ENCODE measurements around the gene CPT1A. TPM values are rescaled to one million over a fixed set of nuclear protein-coding genes. Genes with fewer than 3 reads are reported as not detected.

Gene CPT1A
- total and polyA plus RNA-seq, 10 of the 15 experiments (the other 5 are each of a cell fraction or from before 2014, with no cell fraction given), result 1.1 to 17.5 (median 6.0) TPM

DNA sequence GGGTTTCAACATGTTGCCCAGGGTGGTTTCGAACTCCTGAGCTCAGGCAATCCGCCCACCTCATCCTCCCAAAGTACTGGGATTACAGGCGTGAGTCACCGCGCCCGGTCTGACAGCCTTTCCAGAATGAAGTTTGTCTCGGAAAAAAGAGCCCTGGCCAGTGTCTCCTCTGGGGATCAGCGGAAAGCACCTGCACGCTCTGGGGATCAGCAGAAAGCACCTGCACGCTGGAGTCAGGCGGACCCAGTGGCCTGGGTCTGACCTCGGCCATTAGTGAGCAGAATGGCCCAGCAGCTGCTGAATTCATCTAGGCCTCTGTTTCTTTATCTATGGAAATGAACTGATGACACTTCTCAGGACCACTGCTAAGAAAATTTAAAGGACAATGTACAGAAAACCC, 79.9 kb downstream of the CPT1A start:
- Histone ChIP-seq H3K27me3 (replicated peaks in 1 of 2; ENCODE audit: control insufficient read depth in 2 of 2, insufficient read depth in 2 of 2, low read length in 1 of 2) (no peaks in the 10 kb centered on the region), H3K4me2 (ENCODE audit: control insufficient read depth, insufficient read depth) (no peak overlapping the region), H3K9me3 (replicated peaks; ENCODE audit: control insufficient read depth, insufficient read depth, low read length) (no peaks in the 10 kb centered on the region), H3K27ac (ENCODE audit: control insufficient read depth, insufficient read depth) (no peak overlapping the region), H3K4me3 (no peak overlapping the region), H2AFZ (ENCODE audit: control insufficient read depth, low read depth, low read length) (no peak overlapping the region), H4K20me1 (ENCODE audit: control insufficient read depth, insufficient read depth) (no peaks in the 10 kb centered on the region), H3K79me2 (ENCODE audit: control insufficient read depth, insufficient read depth, low read length) (no peaks in the 10 kb centered on the region), H3K36me3 (ENCODE audit: control insufficient read depth in 2 of 2, insufficient read depth in 2 of 2, low read length in 1 of 2) (peaks cover 0 to 3% of the 10 kb centered on the region in 2 experiments; a peak in 2 of 4 replicates), H3K4me1 (ENCODE audit: control insufficient read depth, insufficient read depth, low read length) (peaks cover 5% of the 10 kb centered on the region; the same call in 1 of the 2 replicates), H3K9ac (ENCODE audit: control insufficient read depth, insufficient read depth, low read length) (no peak overlapping the region)
- ChIA-PET SMC1A (ENCODE audit: uncharacterized antibody, unreplicated experiment) (no interaction called here), RAD21 (ENCODE audit: unreplicated experiment) (no interaction called here), CTCF (no interaction called here), POLR2A (no interaction called here)
- no peak for ATAC-seq
- WGBS (ENCODE audit: insufficient coverage, insufficient replicate concordance, low lambda C conversion rate, missing lambda C conversion rate), result 33% methylated on average over 12 of the region's 12 CpGs
- DNase-seq (ENCODE audit: low read depth, low spot score), result no peak
- in situ Hi-C loops (cut with MboI), result no loop called here
- BruUV-seq (replicated peaks), result no TSS peak
- FAIRE-seq, result no peak
- intact Hi-C loops (cut with micrococcal nuclease; ENCODE audit: unreplicated experiment), result no loop called here
- no peak for TF ChIP-seq NFXL1 (IDR thresholded peaks at IDR 0.05; ENCODE audit: borderline replicate concordance)
- no peak for TF ChIP-seq POLR2AphosphoS2 (IDR thresholded peaks at IDR 0.05; ENCODE audit: low read depth, low read length)
- TF ChIP-seq ZNF274 (IDR thresholded peaks at IDR 0.05; ENCODE audit: insufficient read depth, insufficient read length), result no peak
- TF ChIP-seq, protein P1, sequence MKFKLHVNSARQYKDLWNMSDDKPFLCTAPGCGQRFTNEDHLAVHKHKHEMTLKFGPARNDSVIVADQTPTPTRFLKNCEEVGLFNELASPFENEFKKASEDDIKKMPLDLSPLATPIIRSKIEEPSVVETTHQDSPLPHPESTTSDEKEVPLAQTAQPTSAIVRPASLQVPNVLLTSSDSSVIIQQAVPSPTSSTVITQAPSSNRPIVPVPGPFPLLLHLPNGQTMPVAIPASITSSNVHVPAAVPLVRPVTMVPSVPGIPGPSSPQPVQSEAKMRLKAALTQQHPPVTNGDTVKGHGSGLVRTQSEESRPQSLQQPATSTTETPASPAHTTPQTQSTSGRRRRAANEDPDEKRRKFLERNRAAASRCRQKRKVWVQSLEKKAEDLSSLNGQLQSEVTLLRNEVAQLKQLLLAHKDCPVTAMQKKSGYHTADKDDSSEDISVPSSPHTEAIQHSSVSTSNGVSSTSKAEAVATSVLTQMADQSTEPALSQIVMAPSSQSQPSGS (IDR thresholded peaks at IDR 0.05; ENCODE audit: low read length), result no peak
- TF ChIP-seq, protein P2, sequence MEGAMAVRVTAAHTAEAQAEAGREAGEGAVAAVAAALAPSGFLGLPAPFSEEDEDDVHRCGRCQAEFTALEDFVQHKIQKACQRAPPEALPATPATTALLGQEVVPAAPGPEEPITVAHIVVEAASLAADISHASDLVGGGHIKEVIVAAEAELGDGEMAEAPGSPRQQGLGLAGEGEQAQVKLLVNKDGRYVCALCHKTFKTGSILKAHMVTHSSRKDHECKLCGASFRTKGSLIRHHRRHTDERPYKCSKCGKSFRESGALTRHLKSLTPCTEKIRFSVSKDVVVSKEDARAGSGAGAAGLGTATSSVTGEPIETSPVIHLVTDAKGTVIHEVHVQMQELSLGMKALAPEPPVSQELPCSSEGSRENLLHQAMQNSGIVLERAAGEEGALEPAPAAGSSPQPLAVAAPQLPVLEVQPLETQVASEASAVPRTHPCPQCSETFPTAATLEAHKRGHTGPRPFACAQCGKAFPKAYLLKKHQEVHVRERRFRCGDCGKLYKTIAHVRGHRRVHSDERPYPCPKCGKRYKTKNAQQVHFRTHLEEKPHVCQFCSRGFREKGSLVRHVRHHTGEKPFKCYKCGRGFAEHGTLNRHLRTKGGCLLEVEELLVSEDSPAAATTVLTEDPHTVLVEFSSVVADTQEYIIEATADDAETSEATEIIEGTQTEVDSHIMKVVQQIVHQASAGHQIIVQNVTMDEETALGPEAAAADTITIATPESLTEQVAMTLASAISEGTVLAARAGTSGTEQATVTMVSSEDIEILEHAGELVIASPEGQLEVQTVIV (IDR thresholded peaks at IDR 0.05; ENCODE audit: borderline replicate concordance, partially characterized antibody), result no peak
- no peak for TF ChIP-seq FOS (IDR thresholded peaks at IDR 0.05; ENCODE audit: borderline replicate concordance, extremely low read depth, insufficient read length)
- TF ChIP-seq RBBP5 (conservative IDR thresholded peaks at IDR 0.05), result no peak
- no peak for TF ChIP-seq ETV6 (conservative IDR thresholded peaks at IDR 0.05 in 1 of 2, IDR thresholded peaks at IDR 0.05 in 1 of 2; ENCODE audit: borderline replicate concordance in 1 of 2, low read depth in 1 of 2)
- TF ChIP-seq, protein P3, sequence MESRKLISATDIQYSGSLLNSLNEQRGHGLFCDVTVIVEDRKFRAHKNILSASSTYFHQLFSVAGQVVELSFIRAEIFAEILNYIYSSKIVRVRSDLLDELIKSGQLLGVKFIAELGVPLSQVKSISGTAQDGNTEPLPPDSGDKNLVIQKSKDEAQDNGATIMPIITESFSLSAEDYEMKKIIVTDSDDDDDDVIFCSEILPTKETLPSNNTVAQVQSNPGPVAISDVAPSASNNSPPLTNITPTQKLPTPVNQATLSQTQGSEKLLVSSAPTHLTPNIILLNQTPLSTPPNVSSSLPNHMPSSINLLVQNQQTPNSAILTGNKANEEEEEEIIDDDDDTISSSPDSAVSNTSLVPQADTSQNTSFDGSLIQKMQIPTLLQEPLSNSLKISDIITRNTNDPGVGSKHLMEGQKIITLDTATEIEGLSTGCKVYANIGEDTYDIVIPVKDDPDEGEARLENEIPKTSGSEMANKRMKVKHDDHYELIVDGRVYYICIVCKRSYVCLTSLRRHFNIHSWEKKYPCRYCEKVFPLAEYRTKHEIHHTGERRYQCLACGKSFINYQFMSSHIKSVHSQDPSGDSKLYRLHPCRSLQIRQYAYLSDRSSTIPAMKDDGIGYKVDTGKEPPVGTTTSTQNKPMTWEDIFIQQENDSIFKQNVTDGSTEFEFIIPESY (IDR thresholded peaks at IDR 0.05), result no peak
- TF ChIP-seq, protein P4, sequence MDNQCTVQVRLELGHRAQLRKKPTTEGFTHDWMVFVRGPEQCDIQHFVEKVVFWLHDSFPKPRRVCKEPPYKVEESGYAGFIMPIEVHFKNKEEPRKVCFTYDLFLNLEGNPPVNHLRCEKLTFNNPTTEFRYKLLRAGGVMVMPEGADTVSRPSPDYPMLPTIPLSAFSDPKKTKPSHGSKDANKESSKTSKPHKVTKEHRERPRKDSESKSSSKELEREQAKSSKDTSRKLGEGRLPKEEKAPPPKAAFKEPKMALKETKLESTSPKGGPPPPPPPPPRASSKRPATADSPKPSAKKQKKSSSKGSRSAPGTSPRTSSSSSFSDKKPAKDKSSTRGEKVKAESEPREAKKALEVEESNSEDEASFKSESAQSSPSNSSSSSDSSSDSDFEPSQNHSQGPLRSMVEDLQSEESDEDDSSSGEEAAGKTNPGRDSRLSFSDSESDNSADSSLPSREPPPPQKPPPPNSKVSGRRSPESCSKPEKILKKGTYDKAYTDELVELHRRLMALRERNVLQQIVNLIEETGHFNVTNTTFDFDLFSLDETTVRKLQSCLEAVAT (IDR thresholded peaks at IDR 0.05), result no peak
- TF ChIP-seq, protein P5, sequence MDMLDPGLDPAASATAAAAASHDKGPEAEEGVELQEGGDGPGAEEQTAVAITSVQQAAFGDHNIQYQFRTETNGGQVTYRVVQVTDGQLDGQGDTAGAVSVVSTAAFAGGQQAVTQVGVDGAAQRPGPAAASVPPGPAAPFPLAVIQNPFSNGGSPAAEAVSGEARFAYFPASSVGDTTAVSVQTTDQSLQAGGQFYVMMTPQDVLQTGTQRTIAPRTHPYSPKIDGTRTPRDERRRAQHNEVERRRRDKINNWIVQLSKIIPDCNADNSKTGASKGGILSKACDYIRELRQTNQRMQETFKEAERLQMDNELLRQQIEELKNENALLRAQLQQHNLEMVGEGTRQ (IDR thresholded peaks at IDR 0.05; ENCODE audit: borderline replicate concordance, low read depth, low read length), result no peak
- no peak for TF ChIP-seq BCL11A (IDR thresholded peaks at IDR 0.05; ENCODE audit: low read depth, low read length)
- no peak for TF ChIP-seq WRNIP1 (IDR thresholded peaks at IDR 0.05; ENCODE audit: borderline replicate concordance, low read depth, low read length)
- TF ChIP-seq FOXK2 (IDR thresholded peaks at IDR 0.05), result no peak
- no peak for TF ChIP-seq PAX5 (IDR thresholded peaks at IDR 0.05; ENCODE audit: borderline replicate concordance, low read depth, low read length)
- no peak for TF ChIP-seq EGR1 (IDR thresholded peaks at IDR 0.05; ENCODE audit: borderline replicate concordance in 1 of 2, low read depth in 2 of 2, low read length in 2 of 2)
